ENCODE data around the gene PLA2G2C.

DNA sequence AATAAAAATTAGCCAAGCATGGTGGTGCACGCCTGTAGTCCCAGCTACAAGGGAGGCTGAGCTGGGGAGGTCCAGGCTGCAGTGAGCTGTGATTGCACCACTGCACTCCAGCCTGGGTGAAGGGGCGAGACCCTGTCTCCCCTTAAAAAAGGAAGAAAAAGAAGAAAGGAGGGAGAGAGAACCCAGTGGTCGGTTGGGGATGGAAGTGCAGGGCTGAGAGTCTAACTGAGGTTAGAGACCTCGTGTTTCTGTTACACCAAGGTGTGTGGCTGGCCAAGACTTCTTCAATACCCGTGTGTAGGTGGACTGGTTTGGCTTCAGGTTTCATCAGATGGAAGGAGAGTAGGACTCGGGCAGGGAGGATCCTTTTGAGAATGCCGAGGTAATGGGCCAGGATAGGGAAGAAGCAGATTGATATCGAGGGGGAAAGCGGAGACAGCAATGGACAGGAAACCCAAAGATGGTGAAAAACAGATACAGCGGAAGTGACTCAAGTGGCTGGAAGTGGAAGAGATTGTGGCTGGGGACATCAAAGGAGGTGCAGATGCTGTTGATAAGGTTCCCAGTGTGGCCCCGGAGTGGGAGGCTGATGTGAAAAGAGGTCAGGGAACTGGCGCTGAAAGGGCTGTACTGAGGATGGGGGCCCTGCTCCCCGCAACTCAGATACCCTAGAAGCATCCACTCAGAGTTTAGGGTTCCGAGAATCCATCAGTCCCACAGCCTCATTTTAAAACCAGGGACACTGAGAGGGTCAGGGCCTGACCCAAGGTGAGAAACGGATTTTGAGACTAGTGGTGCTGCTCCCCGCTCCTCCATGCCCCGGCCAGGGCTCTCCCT, 1.1 kb downstream of the PLA2G2C start:
- TF ChIP-seq, protein P1, sequence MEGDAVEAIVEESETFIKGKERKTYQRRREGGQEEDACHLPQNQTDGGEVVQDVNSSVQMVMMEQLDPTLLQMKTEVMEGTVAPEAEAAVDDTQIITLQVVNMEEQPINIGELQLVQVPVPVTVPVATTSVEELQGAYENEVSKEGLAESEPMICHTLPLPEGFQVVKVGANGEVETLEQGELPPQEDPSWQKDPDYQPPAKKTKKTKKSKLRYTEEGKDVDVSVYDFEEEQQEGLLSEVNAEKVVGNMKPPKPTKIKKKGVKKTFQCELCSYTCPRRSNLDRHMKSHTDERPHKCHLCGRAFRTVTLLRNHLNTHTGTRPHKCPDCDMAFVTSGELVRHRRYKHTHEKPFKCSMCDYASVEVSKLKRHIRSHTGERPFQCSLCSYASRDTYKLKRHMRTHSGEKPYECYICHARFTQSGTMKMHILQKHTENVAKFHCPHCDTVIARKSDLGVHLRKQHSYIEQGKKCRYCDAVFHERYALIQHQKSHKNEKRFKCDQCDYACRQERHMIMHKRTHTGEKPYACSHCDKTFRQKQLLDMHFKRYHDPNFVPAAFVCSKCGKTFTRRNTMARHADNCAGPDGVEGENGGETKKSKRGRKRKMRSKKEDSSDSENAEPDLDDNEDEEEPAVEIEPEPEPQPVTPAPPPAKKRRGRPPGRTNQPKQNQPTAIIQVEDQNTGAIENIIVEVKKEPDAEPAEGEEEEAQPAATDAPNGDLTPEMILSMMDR (IDR thresholded peaks at IDR 0.05; ENCODE audit: low read length): no peak
- TF ChIP-seq EZH2phosphoT487 (IDR thresholded peaks at IDR 0.05; ENCODE audit: low read length): no peak
